ENCODE data around the gene ZMYM3.

GRCh38 chrX:71228063-71228642, 25.8 kb downstream of the ZMYM3 start:
- TF ChIP-seq POLR2A (IDR thresholded peaks at IDR 0.05) = no peak
- no peak for TF ChIP-seq CTCF (IDR thresholded peaks at IDR 0.05)

Data from right lobe of liver (tissue), 4 donors.